HEK293 (cell line): Measurements from ENCODE around the gene NXPH2.
A peak's percentile ranks its signal among the peaks of the same experiment; 100 is the strongest.

Experiments
- CTCF ChIA-PET: fragments of 350-600 bp; formaldehyde crosslinking; extraction: SDS; loops from one replicate; lab custom pipeline; 2021; ENCODE audit warnings: antibody characterized with exemption; lab: Yijun Ruan, JAX
- POLR2A ChIA-PET: fragments of 300-600 bp; formaldehyde crosslinking; extraction: SDS; loops from one replicate; lab custom pipeline; 2020; ENCODE audit warnings: antibody characterized with exemption, inconsistent platforms; lab: Yijun Ruan, JAX
- H3K27ac ChIP-seq: fragments of 200-500 bp; sonication (Bioruptor generic); 2 replicates; pipeline ENCODE4 v1.5.1; 2014; ENCODE audit warnings: low read depth, low read length, control low read depth, inconsistent platforms; ENCODE audit errors: extremely low read depth
- H3K36me3 ChIP-seq, 2 experiments: fragments of 200-500 bp in 1 of 2; sonication (Bioruptor generic) in 1 of 2; 1 replicate in 1 of 2; 2 replicates in 1 of 2; pipeline ENCODE4 v1.5.1; 2014 to 2017; ENCODE audit warnings: inconsistent platforms in 2 of 2, low read length in 2 of 2; ENCODE audit not compliant: control insufficient read depth in 2 of 2, insufficient read depth in 1 of 2
- H3K4me1 ChIP-seq: fragments of 200-500 bp; sonication (Bioruptor generic); 2 replicates; pipeline ENCODE4 v1.5.1; 2014; ENCODE audit warnings: mild to moderate bottlenecking, low read length, inconsistent platforms; ENCODE audit not compliant: control insufficient read depth, insufficient read depth
- H3K4me3 ChIP-seq: 2 replicates; pipeline ENCODE4 v1.5.1; 2011; ENCODE audit warnings: low read depth, mild to moderate bottlenecking, control low read depth, low read length, moderate library complexity
- H3K9me3 ChIP-seq: fragments of 200-500 bp; sonication (Bioruptor generic); 2 replicates; pipeline ENCODE4 v1.5.1; 2014; ENCODE audit warnings: low read depth, low read length, inconsistent platforms; ENCODE audit not compliant: control insufficient read depth, insufficient read depth
- EGR2 ChIP-seq: fragments of 450-650 bp; formaldehyde crosslinking; IDR thresholded peaks from 2 replicates; pipeline ENCODE4 v1.5.1; 2016; ENCODE audit warnings: low read depth, missing biosample characterization, missing genetic modification characterization
- ELK4 ChIP-seq: IDR thresholded peaks from 2 replicates; pipeline ENCODE4 v1.6.1; 2011; ENCODE audit warnings: mild to moderate bottlenecking, low read depth, low read length, borderline replicate concordance
- GLI2 ChIP-seq: fragments of 450-650 bp; formaldehyde crosslinking; IDR thresholded peaks from 2 replicates; pipeline ENCODE4; 2017; ENCODE audit warnings: missing biosample characterization, missing genetic modification characterization, low read depth, borderline replicate concordance
- HOXA7 ChIP-seq: sonication (generic); formaldehyde crosslinking; IDR thresholded peaks from 2 replicates; pipeline ENCODE4 v1.8.1; 2022; ENCODE audit warnings: missing genetic modification reagents, borderline replicate concordance
- OSR2 ChIP-seq: fragments of 450-650 bp; formaldehyde crosslinking; IDR thresholded peaks from 2 replicates; pipeline ENCODE4 v1.5.1; 2016; ENCODE audit warnings: missing biosample characterization, missing genetic modification characterization
- ZBTB21 ChIP-seq: fragments of 450-650 bp; formaldehyde crosslinking; IDR thresholded peaks from 2 replicates; pipeline ENCODE4 v1.5.1; 2017; ENCODE audit warnings: missing biosample characterization, missing genetic modification characterization
- ZFP3 ChIP-seq: fragments of 450-650 bp; formaldehyde crosslinking; IDR thresholded peaks from 2 replicates; pipeline ENCODE4 v1.5.1; 2016; ENCODE audit warnings: low read depth, missing biosample characterization, missing genetic modification characterization
- ZNF175 ChIP-seq: fragments of 450-650 bp; formaldehyde crosslinking; IDR thresholded peaks from 2 replicates; pipeline ENCODE4 v1.5.1; 2016; ENCODE audit warnings: missing biosample characterization, missing genetic modification characterization
- ZNF221 ChIP-seq: fragments of 450-650 bp; formaldehyde crosslinking; IDR thresholded peaks from 2 replicates; pipeline ENCODE4 v1.5.1; 2017; ENCODE audit warnings: missing biosample characterization, missing genetic modification characterization, borderline replicate concordance
- ZNF302 ChIP-seq: fragments of 450-650 bp; formaldehyde crosslinking; IDR thresholded peaks from 2 replicates; pipeline ENCODE4 v1.5.1; 2016; ENCODE audit warnings: missing biosample characterization, missing genetic modification characterization, low read depth
- ZNF350 ChIP-seq: fragments of 450-650 bp; formaldehyde crosslinking; IDR thresholded peaks from 2 replicates; pipeline ENCODE4 v1.5.0; 2017; ENCODE audit warnings: missing biosample characterization, mild to moderate bottlenecking, missing genetic modification characterization
- ZNF416 ChIP-seq: fragments of 450-650 bp; formaldehyde crosslinking; IDR thresholded peaks from 2 replicates; pipeline ENCODE4 v1.5.1; 2016; ENCODE audit warnings: missing biosample characterization, missing genetic modification characterization
- ZNF426 ChIP-seq: fragments of 450-650 bp; formaldehyde crosslinking; IDR thresholded peaks from 2 replicates; pipeline ENCODE4 v1.5.1; 2017; ENCODE audit warnings: missing biosample characterization, missing genetic modification characterization, mild to moderate bottlenecking, inconsistent platforms, moderate library complexity
- ZNF530 ChIP-seq: fragments of 450-650 bp; formaldehyde crosslinking; IDR thresholded peaks from 2 replicates; pipeline ENCODE4 v1.5.1; 2016; ENCODE audit warnings: low read depth, missing biosample characterization, missing genetic modification characterization
- ZNF558 ChIP-seq: fragments of 450-650 bp; formaldehyde crosslinking; IDR thresholded peaks from 2 replicates; pipeline ENCODE4 v1.5.1; 2016; ENCODE audit warnings: missing biosample characterization, missing genetic modification characterization
- ZNF624 ChIP-seq: fragments of 450-650 bp; formaldehyde crosslinking; IDR thresholded peaks from 2 replicates; pipeline ENCODE4 v1.5.1; 2017; ENCODE audit warnings: missing biosample characterization, missing genetic modification characterization
- ZNF654 ChIP-seq: fragments of 450-650 bp; formaldehyde crosslinking; IDR thresholded peaks from 2 replicates; pipeline ENCODE4 v1.5.1; 2016; ENCODE audit warnings: low read depth, missing biosample characterization, missing genetic modification characterization
- ZNF704 ChIP-seq: fragments of 450-650 bp; formaldehyde crosslinking; IDR thresholded peaks from 2 replicates; pipeline ENCODE4 v1.5.1; 2016; ENCODE audit warnings: missing biosample characterization, missing genetic modification characterization
- ZNF843 ChIP-seq: fragments of 450-650 bp; formaldehyde crosslinking; IDR thresholded peaks from 2 replicates; pipeline ENCODE4 v1.5.1; 2016; ENCODE audit warnings: missing biosample characterization, missing genetic modification characterization
- ZSCAN30 ChIP-seq: fragments of 450-650 bp; IDR thresholded peaks from 2 replicates; pipeline ENCODE4 v1.5.1; 2018; ENCODE audit warnings: missing biosample characterization, mild to moderate bottlenecking, missing genetic modification characterization, moderate library complexity
- ZSCAN4 ChIP-seq: fragments of 450-650 bp; formaldehyde crosslinking; IDR thresholded peaks from 2 replicates; pipeline ENCODE4 v1.5.1; 2017; ENCODE audit warnings: missing biosample characterization, missing genetic modification characterization
- TF ChIP-seq, protein P1 (sequence below): fragments of 450-650 bp; formaldehyde crosslinking; IDR thresholded peaks from 2 replicates; pipeline ENCODE4 v1.5.1; 2016; ENCODE audit warnings: missing biosample characterization, missing genetic modification characterization
- TF ChIP-seq, protein P2 (sequence below): fragments of 450-650 bp; formaldehyde crosslinking; IDR thresholded peaks from 2 replicates; pipeline ENCODE4 v1.5.1; 2016; ENCODE audit warnings: missing biosample characterization, missing genetic modification characterization

Gene NXPH2

GRCh38 chr2:138794724-138795123 lies 14.5 kb upstream of the NXPH2 start (continued):
- no peak for TF ChIP-seq ZFP3 (tag by site-specific recombination)
- TF ChIP-seq ZNF416 (tag by site-specific recombination): no peak

- no peak overlapping the region for H3K27ac ChIP-seq
- no peak overlapping the region for H3K4me3 ChIP-seq
- ChIA-PET POLR2A (interaction anchor here (1.0 kb wide), 1 partner anchor 9 kb away, joined by 3 read pairs; no protein-coding TSS in a partner anchor), CTCF (interaction anchor here (0.6 to 4.0 kb wide), 42 partner anchors 9 to 921 kb away, joined by 3 to 46 read pairs (median 4); no protein-coding TSS in a partner anchor)
- H3K9me3 ChIP-seq: no peaks in the 10 kb centered on the region
- no peaks in the 10 kb centered on the region for H3K4me1 ChIP-seq
- no peaks in the 10 kb centered on the region for H3K36me3 ChIP-seq
- TF ChIP-seq, protein P1, sequence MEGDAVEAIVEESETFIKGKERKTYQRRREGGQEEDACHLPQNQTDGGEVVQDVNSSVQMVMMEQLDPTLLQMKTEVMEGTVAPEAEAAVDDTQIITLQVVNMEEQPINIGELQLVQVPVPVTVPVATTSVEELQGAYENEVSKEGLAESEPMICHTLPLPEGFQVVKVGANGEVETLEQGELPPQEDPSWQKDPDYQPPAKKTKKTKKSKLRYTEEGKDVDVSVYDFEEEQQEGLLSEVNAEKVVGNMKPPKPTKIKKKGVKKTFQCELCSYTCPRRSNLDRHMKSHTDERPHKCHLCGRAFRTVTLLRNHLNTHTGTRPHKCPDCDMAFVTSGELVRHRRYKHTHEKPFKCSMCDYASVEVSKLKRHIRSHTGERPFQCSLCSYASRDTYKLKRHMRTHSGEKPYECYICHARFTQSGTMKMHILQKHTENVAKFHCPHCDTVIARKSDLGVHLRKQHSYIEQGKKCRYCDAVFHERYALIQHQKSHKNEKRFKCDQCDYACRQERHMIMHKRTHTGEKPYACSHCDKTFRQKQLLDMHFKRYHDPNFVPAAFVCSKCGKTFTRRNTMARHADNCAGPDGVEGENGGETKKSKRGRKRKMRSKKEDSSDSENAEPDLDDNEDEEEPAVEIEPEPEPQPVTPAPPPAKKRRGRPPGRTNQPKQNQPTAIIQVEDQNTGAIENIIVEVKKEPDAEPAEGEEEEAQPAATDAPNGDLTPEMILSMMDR (tag by site-specific recombination): 0 out of 2 replicates have a peak, but pooled peaks have one; percentile 17
- TF ChIP-seq ZNF350 (tag by site-specific recombination) (no peak), ZSCAN4 (tag by site-specific recombination) (no peak), ZNF221 (tag by site-specific recombination) (no peak), ZNF843 (tag by site-specific recombination) (no peak), ZNF654 (tag by site-specific recombination) (peak; percentile 81)
These were observed 7.0 kb upstream of the NXPH2 start for GRCh38 chr2:138787053-138787666.

DNA sequence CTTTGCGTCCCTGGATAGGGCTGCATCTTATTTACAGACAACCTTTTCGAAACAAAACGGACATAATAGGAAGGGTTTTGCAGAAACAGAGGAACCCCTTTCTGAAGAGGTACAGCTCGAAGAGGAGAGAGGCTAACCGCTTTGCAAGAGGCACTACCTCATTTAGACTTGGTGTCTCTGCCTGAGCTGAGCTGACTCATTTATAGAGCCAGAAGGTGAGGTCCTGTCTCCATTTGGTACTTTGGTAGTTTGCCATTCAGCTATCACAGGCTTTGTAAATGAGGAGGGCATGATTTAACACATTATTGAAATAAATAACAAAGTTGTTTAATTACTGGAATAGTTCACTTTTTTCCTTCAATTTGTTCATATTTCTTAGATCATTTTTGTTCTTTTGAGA lies 2.2 kb upstream of the NXPH2 start:
- H3K36me3 ChIP-seq: no peaks in the 10 kb centered on the region
- no peak overlapping the region for H3K4me3 ChIP-seq
- peaks cover 3% of the 10 kb centered on the region for H3K4me1 ChIP-seq
- no peak for TF ChIP-seq ELK4
- no peak for TF ChIP-seq GLI2 (tag by site-specific recombination)
- TF ChIP-seq ZNF530 (tag by site-specific recombination): no peak
- no peak for TF ChIP-seq OSR2 (tag by site-specific recombination)
- TF ChIP-seq ZNF624: no peak
- TF ChIP-seq ZSCAN30: no peak
- TF ChIP-seq ZNF558 (tag by site-specific recombination): no peak
- H3K27ac ChIP-seq: no peak overlapping the region
- ChIA-PET CTCF (no interaction called here), POLR2A (no interaction called here)
- no peaks in the 10 kb centered on the region for H3K9me3 ChIP-seq

DNA sequence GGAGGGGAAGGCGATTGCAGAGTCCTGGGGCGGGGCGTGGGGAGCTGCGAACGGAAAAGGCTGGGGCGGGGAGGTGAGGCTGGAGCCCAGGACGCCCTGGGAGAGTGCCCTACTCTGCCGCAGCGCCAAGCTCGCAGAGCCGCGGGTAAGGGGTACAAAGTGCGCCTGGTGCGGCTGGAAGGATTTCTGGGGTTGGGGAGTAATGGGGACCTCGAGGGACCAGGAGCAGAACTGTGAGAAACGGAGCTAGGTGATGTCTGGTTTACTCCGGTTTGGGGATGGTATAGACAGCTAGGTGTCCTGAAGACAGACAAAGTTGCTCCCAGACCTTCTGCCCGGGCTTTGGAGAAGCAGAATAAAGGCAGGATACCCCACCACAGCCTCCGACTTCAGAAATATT lies 718 bp upstream of the NXPH2 start:
- no peak overlapping the region for H3K4me3 ChIP-seq
- H3K4me1 ChIP-seq: peaks cover 3% of the 10 kb centered on the region
- H3K36me3 ChIP-seq: no peaks in the 10 kb centered on the region
- ChIA-PET POLR2A (interaction anchor here (0.7 kb wide), 1 partner anchor 1047 kb away, joined by 3 read pairs; no protein-coding TSS in a partner anchor), CTCF (no interaction called here)
- H3K9me3 ChIP-seq: no peaks in the 10 kb centered on the region
- no peak overlapping the region for H3K27ac ChIP-seq
- TF ChIP-seq ZNF302 (tag by site-specific recombination) (no peak), ZNF426 (tag by site-specific recombination) (no peak), EGR2 (no peak), ZNF175 (tag by site-specific recombination) (no peak), ZBTB21 (no peak), ZNF704 (tag by site-specific recombination) (no peak), HOXA7 (CRISPR knock-in tag) (no peak)
- TF ChIP-seq, protein P2, sequence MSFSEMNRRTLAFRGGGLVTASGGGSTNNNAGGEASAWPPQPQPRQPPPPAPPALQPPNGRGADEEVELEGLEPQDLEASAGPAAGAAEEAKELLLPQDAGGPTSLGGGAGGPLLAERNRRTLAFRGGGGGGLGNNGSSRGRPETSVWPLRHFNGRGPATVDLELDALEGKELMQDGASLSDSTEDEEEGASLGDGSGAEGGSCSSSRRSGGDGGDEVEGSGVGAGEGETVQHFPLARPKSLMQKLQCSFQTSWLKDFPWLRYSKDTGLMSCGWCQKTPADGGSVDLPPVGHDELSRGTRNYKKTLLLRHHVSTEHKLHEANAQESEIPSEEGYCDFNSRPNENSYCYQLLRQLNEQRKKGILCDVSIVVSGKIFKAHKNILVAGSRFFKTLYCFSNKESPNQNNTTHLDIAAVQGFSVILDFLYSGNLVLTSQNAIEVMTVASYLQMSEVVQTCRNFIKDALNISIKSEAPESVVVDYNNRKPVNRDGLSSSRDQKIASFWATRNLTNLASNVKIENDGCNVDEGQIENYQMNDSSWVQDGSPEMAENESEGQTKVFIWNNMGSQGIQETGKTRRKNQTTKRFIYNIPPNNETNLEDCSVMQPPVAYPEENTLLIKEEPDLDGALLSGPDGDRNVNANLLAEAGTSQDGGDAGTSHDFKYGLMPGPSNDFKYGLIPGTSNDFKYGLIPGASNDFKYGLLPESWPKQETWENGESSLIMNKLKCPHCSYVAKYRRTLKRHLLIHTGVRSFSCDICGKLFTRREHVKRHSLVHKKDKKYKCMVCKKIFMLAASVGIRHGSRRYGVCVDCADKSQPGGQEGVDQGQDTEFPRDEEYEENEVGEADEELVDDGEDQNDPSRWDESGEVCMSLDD (tag by site-specific recombination): no peak
